ENCODE data around the gene RPUSD3.
A peak's percentile ranks its signal among the peaks of the same experiment; 100 is the strongest.

The RPUSD3 gene

DNA sequence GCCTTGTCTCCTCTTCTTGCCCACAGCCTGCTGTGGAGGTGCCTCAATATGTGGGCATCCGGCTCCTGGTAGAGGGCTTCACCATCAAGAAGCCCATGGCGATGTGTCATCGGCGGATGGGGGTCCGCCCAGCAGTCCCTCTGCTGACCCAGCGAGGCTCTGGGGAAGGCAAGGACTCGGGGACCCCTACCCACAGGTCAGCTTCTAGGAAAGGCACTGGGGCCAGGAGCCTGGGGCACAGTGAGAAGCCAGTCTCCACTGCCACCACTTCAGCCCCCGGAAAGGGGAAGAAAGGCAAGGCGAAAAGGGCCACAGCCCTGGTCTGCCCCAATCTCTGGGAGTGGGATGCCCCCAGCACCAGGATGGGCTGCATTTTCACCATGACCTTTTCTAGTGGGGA lies 10.7 kb downstream of the RPUSD3 start:
- DNase-seq (ENCODE audit: low spot score): no peak

DNA sequence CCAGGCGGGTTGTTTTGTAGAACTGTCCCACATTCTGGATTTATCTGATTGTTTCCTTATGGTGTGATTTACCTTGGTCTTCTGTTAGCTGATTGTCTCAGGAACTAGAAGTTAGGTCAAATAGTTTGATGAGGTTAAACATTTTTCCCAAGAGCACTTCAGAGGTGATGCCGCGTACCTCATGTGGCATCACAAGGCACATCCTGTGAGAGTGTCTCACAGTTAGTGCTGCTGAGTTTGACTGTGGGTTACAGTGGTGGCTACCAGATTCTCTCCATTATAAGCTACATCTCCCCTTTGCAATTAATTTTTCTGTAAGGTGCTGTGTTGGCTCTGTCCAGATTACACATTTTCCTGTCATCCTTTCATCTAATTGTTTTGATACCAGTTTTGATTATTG lies 12.6 kb downstream of the RPUSD3 start:
- no peak for DNase-seq (ENCODE audit: low spot score)

DNA sequence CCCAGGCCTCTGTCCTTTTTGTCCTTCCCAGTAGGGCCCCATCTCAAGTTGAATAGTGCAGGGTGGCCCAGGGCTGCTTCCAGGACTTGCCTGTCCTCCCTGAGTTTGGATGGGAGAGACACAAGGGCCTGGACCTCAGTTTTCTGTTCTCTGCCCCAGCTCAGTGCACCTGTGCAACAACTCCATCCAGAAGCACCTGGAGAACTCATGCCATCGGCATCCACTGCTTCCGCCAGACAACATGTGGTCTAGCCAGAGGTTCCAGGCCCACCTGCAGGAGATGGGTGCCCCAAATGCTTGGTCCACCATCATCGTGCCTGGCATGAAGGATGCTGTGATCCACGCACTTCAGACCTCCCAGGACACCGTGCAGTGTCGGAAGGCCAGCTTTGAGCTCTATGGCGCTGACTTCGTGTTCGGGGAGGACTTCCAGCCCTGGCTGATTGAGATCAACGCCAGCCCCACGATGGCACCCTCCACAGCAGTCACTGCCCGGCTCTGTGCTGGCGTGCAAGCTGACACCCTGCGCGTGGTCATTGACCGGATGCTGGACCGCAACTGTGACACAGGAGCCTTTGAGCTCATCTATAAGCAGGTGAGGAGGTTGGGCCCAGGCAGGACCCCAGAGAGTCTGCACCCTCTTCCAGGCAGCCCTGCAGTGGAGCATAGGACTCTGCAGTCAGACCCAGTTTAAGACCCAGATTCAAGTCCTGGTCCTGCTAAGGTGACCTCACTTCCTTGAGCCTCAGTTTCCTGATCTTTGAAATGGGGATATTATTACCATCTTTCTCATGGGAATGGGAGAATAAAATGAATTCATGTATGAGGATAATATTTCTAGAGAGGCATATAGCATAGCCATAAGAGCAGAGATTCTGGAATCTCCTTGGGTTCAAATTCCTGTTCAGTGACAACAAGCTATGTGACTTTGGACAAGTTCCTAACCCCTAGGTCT lies 14.7 kb downstream of the RPUSD3 start:
- DNase-seq (ENCODE audit: low spot score): no peak

DNA sequence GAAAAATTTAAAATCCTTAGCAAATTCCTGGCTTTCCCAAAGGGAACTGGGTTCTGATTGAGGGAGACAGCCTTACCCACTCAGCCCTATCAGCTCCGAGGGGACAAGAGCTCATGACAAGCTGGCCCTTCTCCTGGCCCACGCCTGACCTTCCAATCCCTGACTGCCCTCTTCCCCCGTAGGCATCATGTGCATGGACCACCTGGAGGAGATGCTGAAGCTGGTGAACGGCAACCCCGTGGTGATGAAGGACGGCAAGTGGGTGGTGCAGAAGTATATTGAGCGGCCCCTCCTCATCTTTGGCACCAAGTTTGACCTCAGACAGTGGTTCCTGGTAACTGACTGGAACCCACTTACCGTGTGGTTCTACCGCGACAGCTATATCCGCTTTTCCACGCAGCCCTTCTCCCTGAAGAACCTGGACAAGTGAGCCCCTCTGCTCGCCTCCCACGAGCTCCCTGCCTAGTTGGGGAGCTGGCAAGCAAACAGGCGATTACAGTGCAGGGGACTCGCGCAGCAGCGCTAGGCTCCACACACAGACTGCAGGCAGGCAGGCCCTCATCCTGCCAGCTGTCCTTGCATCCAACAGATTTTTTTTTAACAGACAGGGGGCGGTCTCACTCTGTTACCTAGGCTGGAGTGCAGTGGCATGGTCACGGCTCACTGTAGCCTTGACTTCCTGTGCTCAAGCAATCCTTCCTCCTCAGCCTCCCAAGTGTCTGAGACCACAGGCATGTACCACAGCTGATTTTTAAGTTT lies 16.8 kb downstream of the RPUSD3 start:
- peak; percentile 21 for DNase-seq (ENCODE audit: low spot score)

DNA sequence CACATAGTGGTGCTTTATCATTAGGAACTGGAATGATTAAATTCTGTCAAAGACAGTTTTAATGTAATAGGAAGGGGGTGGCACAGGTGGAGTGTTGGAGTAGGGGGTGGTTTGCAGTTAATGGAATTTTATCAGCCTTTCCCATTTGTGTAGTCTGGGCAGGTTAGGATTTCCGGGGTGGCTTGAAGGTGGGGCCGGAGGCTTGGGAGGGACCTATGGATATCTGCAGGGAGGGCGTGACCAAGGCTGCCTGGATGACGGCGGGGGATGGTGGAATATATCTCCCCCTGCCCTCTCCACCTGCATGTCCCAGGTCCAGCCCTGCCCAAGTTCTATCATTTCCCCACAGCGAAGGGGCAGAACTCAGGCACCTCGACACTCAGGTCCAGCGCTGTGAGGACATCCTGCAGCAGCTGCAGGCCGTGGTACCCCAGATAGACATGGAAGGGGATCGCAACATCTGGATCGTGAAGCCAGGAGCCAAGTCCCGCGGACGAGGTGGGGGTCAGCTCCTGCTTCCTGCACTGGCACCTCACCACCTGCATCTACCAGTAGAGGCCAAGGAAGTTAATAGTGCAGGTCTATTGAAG lies 18.3 kb downstream of the RPUSD3 start:
- no peak for DNase-seq (ENCODE audit: low spot score)

DNA sequence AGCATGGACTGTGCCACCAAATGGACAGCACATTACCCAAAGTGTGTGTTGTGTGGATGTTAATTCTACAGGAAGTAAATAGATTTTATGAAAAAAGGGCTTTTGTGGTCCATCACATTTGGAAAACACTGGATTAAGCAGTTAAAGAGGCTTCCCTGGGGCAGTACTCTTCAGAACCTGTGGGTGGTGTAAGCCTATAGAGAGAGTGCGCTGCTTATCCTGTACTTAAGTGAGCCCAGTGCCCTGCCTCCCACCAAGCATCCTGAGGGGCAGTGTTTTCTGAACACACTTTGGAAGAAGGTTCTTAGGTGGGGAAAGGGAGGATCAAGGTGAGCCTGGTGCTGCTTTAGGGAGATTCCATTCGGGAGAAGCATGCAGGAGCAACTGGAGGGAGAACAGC lies 22.9 kb downstream of the RPUSD3 start:
- peak; percentile 24 for DNase-seq (ENCODE audit: low spot score)

DNA sequence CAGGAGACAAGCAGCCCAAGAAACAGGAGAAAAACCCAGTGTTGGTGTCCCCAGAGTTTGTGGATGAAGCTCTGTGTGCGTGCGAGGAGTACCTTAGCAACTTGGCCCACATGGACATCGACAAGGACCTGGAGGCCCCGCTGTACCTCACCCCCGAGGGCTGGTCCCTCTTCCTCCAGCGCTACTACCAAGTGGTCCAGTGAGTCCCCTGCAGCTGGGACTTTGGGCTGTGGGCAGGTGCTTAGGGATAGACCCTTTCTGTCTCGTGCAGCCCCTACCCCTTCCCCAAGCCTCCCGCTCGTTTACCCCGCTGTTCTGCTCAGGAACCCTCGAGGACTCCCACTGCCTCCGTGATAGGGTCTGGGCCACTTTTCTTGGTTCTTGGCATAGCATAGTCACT lies 23.3 kb downstream of the RPUSD3 start:
- no peak for DNase-seq (ENCODE audit: low spot score)

DNA sequence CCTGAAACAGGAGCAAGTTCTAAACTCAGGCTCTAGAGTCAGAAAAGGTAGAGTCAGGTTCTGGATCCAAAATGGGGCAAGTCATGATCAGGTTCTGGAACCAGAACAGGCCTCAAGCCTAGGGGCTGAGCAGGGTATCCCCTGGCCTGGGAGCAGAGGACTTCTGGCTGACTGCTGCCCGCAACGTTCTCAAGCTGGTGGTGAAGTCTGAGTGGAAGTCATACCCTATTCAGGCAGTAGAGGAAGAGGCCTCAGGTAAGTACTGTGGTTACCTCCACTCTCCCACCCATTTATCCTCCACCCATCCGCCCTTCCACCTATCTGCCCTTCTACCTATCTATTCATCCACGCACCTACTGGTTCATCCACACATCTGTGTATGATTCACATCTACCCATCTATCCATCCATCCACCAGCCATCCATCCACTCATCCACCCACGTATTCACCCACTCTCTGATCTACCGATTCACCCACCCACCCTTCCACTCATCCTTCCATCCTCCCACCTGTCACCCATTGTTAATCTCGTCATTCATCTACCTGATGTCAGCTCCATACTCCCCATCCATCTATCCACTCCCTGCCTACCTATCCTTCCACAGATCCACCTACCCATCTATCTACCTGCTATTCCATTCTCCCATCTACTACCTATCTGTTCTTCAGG lies 25.0 kb downstream of the RPUSD3 start:
- DNase-seq (ENCODE audit: low spot score): no peak

DNA sequence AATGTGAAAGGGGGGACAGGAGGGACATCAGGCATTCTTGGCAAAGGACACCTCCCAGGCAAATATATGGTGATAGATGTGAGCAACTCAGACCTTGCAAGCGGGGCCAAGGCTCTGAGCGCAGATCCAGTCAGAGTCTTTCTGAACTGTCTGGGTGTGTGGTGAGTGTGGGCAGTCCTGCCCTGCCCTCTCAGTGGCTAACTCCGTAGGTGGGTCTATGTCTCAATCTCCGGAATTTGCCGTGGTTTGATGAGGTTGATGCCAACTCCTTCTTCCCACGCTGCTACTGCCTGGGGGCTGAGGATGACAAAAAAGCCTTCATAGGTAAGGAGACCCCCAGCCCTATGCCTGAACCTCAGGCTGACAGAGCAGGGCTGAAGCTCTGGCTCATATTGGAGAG lies 26.4 kb downstream of the RPUSD3 start:
- no peak for DNase-seq (ENCODE audit: low spot score)

DNA sequence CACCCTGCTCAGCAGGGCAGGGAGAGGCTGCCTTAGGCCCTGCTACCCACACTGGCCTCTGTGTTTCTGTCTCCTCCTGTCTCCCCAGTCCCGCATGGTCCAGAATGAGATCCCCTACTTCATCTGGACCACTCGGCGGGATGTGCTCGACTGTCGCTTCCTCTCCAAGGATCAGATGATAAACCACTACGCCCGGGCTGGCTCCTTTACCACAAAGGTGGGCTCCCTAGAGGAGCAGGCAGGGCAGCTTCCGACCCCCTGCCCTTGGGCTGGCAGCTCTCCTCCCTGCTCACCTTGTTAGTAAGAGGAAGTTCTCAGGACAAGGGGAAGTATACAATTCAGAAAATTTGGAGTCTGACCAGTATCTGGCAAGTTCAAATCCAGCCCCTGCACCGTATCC lies 27.8 kb downstream of the RPUSD3 start:
- no peak for DNase-seq (ENCODE audit: low spot score)

DNA sequence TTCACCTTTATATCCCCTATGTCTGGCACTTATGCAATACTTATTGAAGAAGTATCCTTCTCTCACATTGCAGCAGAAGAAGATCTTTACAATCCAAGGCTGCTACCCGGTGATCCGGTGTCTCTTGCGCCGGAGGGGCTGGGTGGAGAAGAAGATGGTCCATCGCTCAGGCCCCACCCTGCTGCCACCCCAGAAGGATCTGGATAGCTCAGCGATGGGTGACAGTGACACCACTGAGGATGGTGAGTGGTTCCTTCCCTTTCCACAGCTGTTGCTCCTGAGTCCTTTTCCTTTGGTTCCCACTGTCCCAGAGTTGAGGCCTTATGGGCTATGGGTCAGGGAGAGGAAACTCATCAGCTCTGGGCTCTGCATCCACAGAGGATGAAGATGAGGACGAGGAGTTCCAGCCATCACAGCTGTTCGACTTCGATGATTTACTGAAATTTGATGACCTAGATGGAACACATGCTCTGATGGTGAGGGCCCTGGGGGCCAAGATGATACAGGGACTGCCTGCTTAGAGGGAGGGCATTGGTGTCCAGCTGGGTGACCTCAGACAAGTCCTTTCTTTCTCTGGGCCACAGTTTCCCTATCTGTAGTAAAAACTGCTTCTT lies 30.8 kb downstream of the RPUSD3 start:
- DNase-seq (ENCODE audit: low spot score): no peak

DNA sequence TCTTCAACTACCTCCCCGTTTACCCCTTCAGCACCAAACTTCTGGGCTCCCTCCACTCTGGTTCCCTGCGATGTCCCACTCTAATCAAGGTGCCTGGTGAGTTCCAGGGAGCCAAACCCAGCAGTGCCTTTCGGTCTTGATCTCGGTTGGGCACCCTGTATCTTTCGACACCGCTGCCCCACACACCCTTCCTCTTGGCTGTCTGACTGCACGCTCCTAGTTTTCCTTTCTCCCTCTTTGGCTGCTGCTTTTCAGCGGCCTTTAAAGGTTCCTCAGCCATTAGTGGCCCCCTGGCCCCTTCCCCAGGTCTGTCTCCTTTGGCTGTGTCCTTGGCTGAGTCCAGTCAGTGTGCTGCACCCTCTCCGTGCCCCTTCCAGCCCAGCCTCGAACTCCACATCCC lies 33.0 kb downstream of the RPUSD3 start:
- DNase-seq (ENCODE audit: low spot score): no peak

DNA sequence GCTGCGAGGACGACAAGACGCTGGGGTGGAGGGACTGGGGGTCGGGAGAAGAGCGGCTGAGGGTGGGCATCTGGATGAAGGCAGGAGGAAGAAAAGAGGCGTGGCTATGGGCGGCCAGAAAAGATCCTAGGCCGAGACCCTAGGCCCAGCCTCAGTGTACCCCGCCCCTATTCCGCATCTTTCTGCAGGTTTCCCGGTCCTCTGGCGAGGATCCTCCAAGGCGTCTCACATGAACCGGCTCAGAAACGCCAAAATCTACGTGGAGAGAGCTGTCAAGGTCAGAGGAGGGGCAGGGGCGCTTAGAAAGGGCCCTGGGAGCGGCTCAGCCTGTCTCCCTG lies 33.4 kb downstream of the RPUSD3 start:
- no peak for DNase-seq (ENCODE audit: low spot score)

DNA sequence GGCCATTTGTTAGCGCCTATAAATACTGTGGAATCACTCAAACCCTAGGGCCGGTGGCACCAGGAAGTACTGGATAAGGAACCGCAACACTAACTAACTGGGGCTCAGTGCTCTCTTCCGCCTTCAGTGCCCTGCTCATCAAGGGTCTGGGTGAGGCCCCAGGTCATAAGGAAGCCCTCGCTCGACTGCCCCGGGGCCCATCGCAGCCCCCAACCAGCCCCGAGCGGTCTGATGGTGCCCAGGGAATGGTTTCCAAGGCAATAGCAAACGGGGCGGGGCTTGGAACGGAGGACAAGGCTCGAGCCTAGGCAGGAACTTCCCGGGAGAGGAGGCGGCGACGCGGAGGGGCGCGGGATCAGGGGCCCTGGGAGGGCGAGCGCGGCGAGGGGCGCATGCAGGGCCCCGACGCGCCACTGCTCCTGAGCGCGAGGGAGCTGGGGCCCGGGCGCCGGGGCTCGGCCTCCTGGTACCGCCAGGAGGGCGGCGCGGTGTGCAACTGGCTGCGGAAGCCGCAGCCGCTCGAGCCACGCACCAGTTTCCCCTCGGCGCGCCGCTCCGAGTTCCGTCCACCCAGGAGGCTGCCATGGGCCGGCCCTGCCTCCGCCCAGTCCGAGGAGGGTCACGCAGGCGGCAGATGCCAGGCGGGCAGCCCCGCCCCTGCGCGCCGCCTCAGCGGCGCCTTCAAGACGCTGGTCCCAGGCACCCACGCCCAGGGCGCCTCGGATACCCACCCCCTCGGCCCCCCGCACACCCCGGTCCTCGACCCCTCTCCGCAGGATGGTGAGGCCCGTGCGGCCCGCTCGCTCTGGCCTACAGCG lies 34.0 kb downstream of the RPUSD3 start, which contains the start of gene TTLL3:
TTLL3 (plus strand) TSS at position 648 of the 818 bp plus-strand sequence. CDS start 400 bp downstream, outside the sequence.
- DNase-seq (ENCODE audit: low spot score): peak; percentile 60

DNA sequence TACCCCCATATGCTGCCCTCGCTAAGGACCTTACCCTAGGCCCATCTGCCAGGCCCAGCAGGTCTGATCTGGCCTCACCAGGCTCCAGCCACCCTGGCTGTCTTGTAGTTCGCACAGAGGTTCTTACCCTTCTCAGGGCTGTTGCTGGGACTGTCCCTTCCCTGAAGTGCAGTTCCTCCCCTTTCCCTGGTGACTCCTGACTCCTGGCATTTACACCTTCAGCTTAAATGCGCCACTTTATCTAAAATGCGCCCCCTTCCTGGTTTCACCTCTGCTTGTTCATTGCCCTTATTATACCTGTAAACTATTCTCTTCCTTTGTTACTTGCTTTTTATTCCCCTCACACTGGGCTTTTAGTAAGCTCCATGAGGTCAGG lies 34.6 kb downstream of the RPUSD3 start:
- DNase-seq (ENCODE audit: low spot score): no peak

DNA sequence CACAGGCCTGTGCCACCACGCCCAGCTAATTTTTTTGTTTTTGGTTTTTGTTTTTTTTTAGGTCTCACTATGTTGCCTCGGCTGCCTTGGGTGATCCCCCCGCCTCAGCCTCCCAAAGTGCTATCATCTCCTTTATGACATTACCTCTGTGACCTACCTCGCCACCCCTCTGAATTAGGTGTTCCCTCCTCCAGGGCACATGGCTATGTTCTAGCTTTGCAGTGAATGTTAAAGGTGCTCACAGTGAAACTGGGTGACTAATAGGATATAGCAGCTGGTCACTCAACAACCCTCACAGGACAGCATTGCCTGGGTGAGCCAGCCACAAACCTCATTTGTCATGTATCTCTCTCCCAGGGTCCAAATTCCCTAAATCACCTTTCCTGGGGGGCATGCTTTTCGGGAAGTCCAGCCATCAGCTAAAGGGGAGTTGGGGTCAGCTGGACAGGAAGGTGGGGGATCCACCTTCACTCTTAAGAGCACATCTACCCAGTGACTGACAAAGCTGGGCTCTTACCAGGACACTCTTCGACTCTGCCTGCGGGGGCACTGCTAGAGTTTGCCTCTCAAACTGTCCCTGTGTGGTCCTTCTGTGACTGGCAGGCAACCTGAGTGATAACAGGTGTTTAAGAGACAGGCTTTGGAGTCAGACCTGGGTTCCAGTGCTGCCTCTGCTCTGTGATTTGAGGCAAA lies 35.3 kb downstream of the RPUSD3 start:
- DNase-seq (ENCODE audit: low spot score): peak; percentile 35

DNA sequence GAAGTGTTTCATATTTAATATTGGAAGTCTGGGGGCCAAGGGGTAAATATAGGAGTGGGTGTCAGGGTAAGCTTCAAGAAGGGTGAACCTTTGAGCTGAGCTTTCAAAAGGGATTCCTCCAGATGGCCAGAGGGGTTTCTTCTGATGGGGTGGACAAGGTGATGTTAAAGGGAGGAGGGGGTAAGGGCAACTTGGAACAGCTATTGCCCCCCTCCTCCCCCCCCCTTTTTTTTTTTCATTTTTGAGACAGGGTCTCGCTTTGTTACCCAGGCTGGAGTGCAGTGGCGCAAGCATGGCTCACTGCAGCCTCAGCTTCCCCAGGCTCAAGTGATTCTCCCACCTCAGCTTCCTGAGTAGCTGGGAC lies 35.8 kb downstream of the RPUSD3 start:
- DNase-seq (ENCODE audit: low spot score): no peak

DNA sequence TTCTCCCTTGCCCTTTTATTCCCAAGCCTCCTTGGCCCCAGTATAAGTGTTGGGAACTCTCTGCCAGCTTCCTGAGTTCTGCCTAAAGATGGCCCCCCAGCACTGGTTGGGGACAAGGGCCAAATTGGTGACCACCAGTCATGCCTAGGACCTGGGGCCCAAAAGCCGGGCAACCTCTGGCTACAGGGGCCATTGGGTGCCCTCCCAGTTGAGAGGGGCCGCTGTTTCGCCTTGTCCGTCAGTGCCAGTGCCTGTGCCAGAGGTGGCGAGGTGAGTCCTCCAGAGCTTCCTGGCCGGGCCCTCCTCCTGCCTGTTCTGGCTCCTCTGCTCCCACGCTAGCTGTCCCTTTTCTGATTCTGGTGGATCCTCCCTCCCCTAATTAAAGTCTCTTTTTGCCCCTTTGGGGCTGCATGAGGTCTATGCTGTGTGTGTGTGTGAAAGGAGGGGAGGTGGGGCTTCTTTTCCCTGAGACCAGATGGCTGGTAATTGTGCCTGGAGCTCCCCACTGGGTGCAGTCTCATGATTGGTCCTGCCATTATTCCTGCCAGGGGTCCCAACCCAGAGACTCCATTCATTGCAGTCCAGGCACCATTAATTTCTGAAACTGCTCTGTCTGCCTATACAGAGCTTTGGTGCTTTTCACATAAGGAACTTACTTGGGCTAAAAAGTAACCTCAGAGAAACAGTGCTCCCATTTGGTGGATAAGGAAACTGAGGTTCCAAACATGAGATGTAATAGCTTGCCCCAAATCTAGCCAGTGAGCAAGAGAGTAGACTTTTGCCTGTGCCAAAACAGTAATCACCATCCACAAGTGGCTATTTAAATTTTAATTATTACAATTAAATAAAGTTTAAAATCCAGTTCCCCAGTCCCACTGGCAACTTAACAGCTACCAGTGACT lies 36.9 kb downstream of the RPUSD3 start:
- no peak for DNase-seq (ENCODE audit: low spot score)

DNA sequence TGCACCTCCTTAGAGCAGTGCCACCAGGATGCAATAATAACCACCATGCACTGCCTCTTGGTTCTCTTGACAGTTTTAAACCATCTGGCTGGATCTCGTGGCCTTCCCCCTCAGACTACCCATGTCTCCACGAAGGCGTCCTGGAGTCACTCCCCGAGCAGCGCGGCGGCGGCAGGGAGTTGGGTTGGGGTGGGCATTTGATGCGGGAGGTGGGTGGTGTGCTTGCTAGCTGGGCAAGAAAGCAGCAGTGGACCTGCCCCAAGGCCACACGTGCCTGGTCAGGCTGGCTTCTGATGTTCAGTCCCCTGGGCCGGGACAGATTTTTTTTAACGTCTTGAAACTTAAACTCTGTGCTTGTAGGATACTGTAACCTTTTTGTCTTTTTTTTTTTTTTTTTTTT lies 37.7 kb downstream of the RPUSD3 start:
- no peak for DNase-seq (ENCODE audit: low spot score)
